D721Med (cell line): Measurements from ENCODE around the gene PFKFB3.

Experiments
- DNase-seq: peaks from one replicate; pipeline ENCODE4 v3.0.0; 2011; ENCODE audit warnings: low spot score; ENCODE audit not compliant: insufficient read length
- FAIRE-seq: peaks from 2 replicates; lab custom pipeline; 2011; peaks lifted over from hg19 to GRCh38; lab: Jason Lieb, UNC
- CTCF ChIP-seq: IDR thresholded peaks from 2 replicates; pipeline ENCODE4 v1.5.1; 2012; ENCODE audit warnings: mild to moderate bottlenecking, control low read depth; ENCODE audit not compliant: insufficient read depth; ENCODE audit errors: missing control alignments

Gene PFKFB3

GRCh38 chr10:6215683-6216484, 13.2 kb downstream of the PFKFB3 start:
- no peak for TF ChIP-seq CTCF
- DNase-seq (no peak), FAIRE-seq (no peak)

- DNase-seq: no peak
- no peak for FAIRE-seq
- TF ChIP-seq CTCF: no peak
Observed at GRCh38 chr10:6216916-6217315, 14.2 kb downstream of the PFKFB3 start.

- DNase-seq: no peak
- no peak for TF ChIP-seq CTCF
- no peak for FAIRE-seq
Observed at GRCh38 chr10:6217611-6218010, 14.9 kb downstream of the PFKFB3 start.

GRCh38 chr10:6218692-6219493, 16.2 kb downstream of the PFKFB3 start:
- FAIRE-seq (peak; percentile 80), DNase-seq (peak; percentile 96)
- no peak for TF ChIP-seq CTCF

- FAIRE-seq (no peak), DNase-seq (no peak)
- TF ChIP-seq CTCF: no peak
Observed at GRCh38 chr10:6219494-6219836, 16.7 kb downstream of the PFKFB3 start.

- DNase-seq: no peak
- no peak for TF ChIP-seq CTCF
- no peak for FAIRE-seq
Observed at GRCh38 chr10:6220418-6221191, 17.9 kb downstream of the PFKFB3 start.
